GM12878 (cell line): ENCODE measurements around the gene APEX1. TPM values are rescaled to one million over a fixed set of nuclear protein-coding genes. Genes with fewer than 3 reads are reported as not detected.

Experiments
- ATAC-seq: fragments of 200-7000 bp; cut with Tn5 transposase; 3 replicates; pipeline ENCODE4 v1.9.1; 2020; ENCODE audit warnings: mild to moderate bottlenecking, moderate library complexity
- BruUV-seq: library from RNA; stranded (reverse); fragments of 400-500 nt; replicated peaks from 2 replicates; lab custom pipeline; 2021; lab: Mats Ljungman, UMichigan
- CTCF ChIA-PET: fragments of 300-600 bp; sonication (Branson Sonifier 250); formaldehyde crosslinking; extraction: SDS; loops from one replicate; lab custom pipeline; 2021; ENCODE audit warnings: inconsistent platforms; lab: Yijun Ruan, JAX
- POLR2A ChIA-PET: fragments of 350-600 bp; formaldehyde crosslinking; extraction: SDS; loops from one replicate; lab custom pipeline; 2021; ENCODE audit warnings: inconsistent platforms; lab: Charles Lee
- RAD21 ChIA-PET: fragments of 300-600 bp; sonication (Branson Sonifier 250); formaldehyde crosslinking; loops from one replicate; lab custom pipeline; 2023; ENCODE audit warnings: antibody characterized with exemption; ENCODE audit not compliant: unreplicated experiment; lab: Charles Lee
- SMC1A ChIA-PET: fragments of 300-600 bp; sonication (Branson Sonifier 250); formaldehyde crosslinking; loops from one replicate; lab custom pipeline; 2023; ENCODE audit not compliant: unreplicated experiment, uncharacterized antibody; lab: Charles Lee
- DNase-seq: peaks from one replicate; pipeline ENCODE4 v3.0.0-alpha.2; 2011; ENCODE audit warnings: low read depth, low spot score
- FAIRE-seq: peaks from 3 replicates; lab custom pipeline; 2011; peaks lifted over from hg19 to GRCh38; lab: Jason Lieb, UNC
- H2AFZ ChIP-seq: 2 replicates; pipeline ENCODE4 v1.6.0; 2011; ENCODE audit warnings: low read depth, low read length, control low read depth; ENCODE audit not compliant: control insufficient read depth
- H3K27ac ChIP-seq: 2 replicates; pipeline ENCODE4 v1.5.1; 2011; ENCODE audit warnings: control low read depth; ENCODE audit not compliant: control insufficient read depth, insufficient read depth
- H3K27me3 ChIP-seq, 2 experiments: replicated peaks in 1 of 2; 2 replicates each; pipeline versions ENCODE4 v1.6.0 to v1.6.1; 2011; ENCODE audit warnings: low read length in 1 of 2; ENCODE audit not compliant: control insufficient read depth in 2 of 2, insufficient read depth in 2 of 2
- H3K36me3 ChIP-seq, 2 experiments: 2 replicates each; pipeline ENCODE4 v1.5.1; 2011; ENCODE audit warnings: low read length in 1 of 2; ENCODE audit not compliant: control insufficient read depth in 2 of 2, insufficient read depth in 2 of 2
- H3K4me1 ChIP-seq: 2 replicates; pipeline ENCODE4 v1.6.1; 2011; ENCODE audit warnings: mild to moderate bottlenecking, low read length, moderate library complexity, mixed read lengths; ENCODE audit not compliant: control insufficient read depth, insufficient read depth
- H3K4me2 ChIP-seq: 2 replicates; pipeline ENCODE4 v1.6.0; 2011; ENCODE audit warnings: control low read depth; ENCODE audit not compliant: control insufficient read depth, insufficient read depth
- H3K4me3 ChIP-seq: fragments of 200-600 bp; sonication (generic); 2 replicates; pipeline ENCODE4 v1.5.1; 2016
- H3K79me2 ChIP-seq: 2 replicates; pipeline ENCODE4 v1.6.0; 2011; ENCODE audit warnings: low read length; ENCODE audit not compliant: control insufficient read depth, insufficient read depth
- H3K9ac ChIP-seq: 2 replicates; pipeline ENCODE4 v1.8.0; 2011; ENCODE audit warnings: low read length, control low read depth, mixed read lengths; ENCODE audit not compliant: control insufficient read depth, insufficient read depth
- H3K9me3 ChIP-seq: replicated peaks from 3 replicates; pipeline ENCODE4 v1.5.1; 2011; ENCODE audit warnings: mild to moderate bottlenecking, low read length; ENCODE audit not compliant: control insufficient read depth, insufficient read depth
- H4K20me1 ChIP-seq: 2 replicates; pipeline ENCODE4 v1.6.0; 2011; ENCODE audit not compliant: control insufficient read depth, insufficient read depth
- ASH2L ChIP-seq: fragments of 300-600, 200-600 bp; sonication (generic); IDR thresholded peaks from 2 replicates; pipeline ENCODE4 v1.6.1; 2017; ENCODE audit warnings: low read depth, mild to moderate bottlenecking, borderline replicate concordance
- BRCA1 ChIP-seq: IDR thresholded peaks from 2 replicates; pipeline ENCODE4 v1.6.1; 2011; ENCODE audit warnings: low read depth, low read length, improper control_type of control experiment
- CBX5 ChIP-seq: sonication (generic); IDR thresholded peaks from 2 replicates; pipeline ENCODE4 v1.6.1; 2016; ENCODE audit warnings: low read depth, moderate library complexity, mild to moderate bottlenecking, inconsistent platforms
- ETV6 ChIP-seq, 2 experiments: fragments of 450-650 bp in 1 of 2; IDR thresholded peaks in 1 of 2; conservative IDR thresholded peaks in 1 of 2; 2 replicates each; pipeline ENCODE4 v1.6.1; 2014; ENCODE audit warnings: antibody characterized with exemption in 1 of 2, borderline replicate concordance in 1 of 2, low read depth in 1 of 2, mild to moderate bottlenecking in 1 of 2, moderate library complexity in 1 of 2
- PRDM15 ChIP-seq: fragments of 450-650 bp; formaldehyde crosslinking; IDR thresholded peaks from 2 replicates; pipeline ENCODE4 v1.4.0; 2020; ENCODE audit warnings: mild to moderate bottlenecking, moderate library complexity
- WGBS: methylation state at CpG from one replicate; pipeline ENCODE4 v1.1.6; 2016; ENCODE audit warnings: low lambda C conversion rate; ENCODE audit not compliant: insufficient replicate concordance, insufficient coverage; ENCODE audit errors: missing lambda C conversion rate; 5-methylcytosine and 5-hydroxymethylcytosine counted together
- in situ Hi-C: fragments of 300-500 bp; cut with MboI; formaldehyde crosslinking; loops from 9 replicates; pipeline ENCODE4 v1.14.3; 2018; ENCODE audit warnings: mixed read lengths
- intact Hi-C: fragments of 100-400 bp; cut with micrococcal nuclease; formaldehyde crosslinking; loops from one replicate; pipeline ENCODE4 v1.14.2; 2022; ENCODE audit not compliant: unreplicated experiment
- polyA plus RNA-seq, 11 experiments: library from polyadenylated mRNA; depleted of rRNA in 4 of 11; unstranded in 6 of 11; stranded (reverse) in 5 of 11; fragments of >200 nt; fragmentation: Nextera tagmentation in 4 of 11; fragmentation: Illumina TruSeq in 1 of 11; extraction: Ambion mirVana in 4 of 11; extraction: Trizol in 1 of 11; gene quantifications; 1 replicate in 1 of 11; 2 replicates in 10 of 11; pipeline versions ENCODE4 v1.2.1 to v1.2.3, GENCODE V29; 2011 to 2016; ENCODE audit warnings: inconsistent platforms in 2 of 11, missing spikeins in 2 of 11, low read depth in 1 of 11
- total RNA-seq, 4 experiments: library from RNA; depleted of rRNA in 3 of 4; stranded (reverse); fragments of >200 nt in 3 of 4; fragmentation: Illumina TruSeq in 1 of 4; extraction: Trizol in 1 of 4; gene quantifications; 2 replicates each; pipeline versions ENCODE4 v1.2.1 to v1.2.3, GENCODE V29; 2013 to 2021

The APEX1 gene
- total and polyA plus RNA-seq, 10 of the 15 experiments (the other 5 are each of a cell fraction or from before 2014, with no cell fraction given): 115 to 407 (median 300) TPM

DNA sequence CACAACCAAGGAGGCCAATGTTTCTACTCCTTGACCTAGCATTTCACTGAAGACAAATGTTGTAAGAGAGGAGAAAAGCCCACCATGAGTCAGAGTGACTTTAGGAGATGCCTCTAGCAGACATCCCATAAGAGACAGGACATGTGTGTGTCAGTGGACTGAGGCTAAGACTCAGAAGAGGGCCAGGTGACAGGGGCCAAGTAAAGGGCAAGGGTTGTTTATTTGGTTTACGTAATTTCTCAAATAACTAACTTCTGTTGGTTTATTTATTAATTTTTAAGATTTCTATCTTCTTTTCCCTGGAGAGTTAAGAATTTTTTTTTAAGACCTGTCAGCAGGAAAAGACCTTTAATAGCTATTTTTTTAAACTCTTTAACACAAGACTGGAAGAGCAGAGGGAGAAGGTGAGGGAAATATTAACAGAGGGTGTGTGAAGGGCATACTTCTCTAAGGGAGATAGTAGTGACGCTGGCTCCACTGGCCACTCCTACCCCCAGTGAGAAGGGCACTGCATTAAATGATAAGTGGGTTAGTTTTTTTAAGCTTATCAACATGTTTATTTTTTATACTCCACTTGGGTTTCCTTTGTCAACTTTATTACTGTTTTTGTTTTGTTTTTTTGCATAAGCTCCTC is 17.6 kb downstream of the APEX1 start:
- DNase-seq: no peak
- H3K4me1 ChIP-seq: peaks cover 7% of the 10 kb centered on the region; the same call in 1 of the 2 replicates
- no peak for FAIRE-seq
- H3K27ac ChIP-seq: no peak overlapping the region
- H3K4me2 ChIP-seq: no peak overlapping the region
- peaks cover 31% of the 10 kb centered on the region for H3K79me2 ChIP-seq
- 98% methylated on average over 2 of the region's 2 CpGs for WGBS
- H3K4me3 ChIP-seq: no peak overlapping the region
- in situ Hi-C loops: no loop called here
- H4K20me1 ChIP-seq: no peaks in the 10 kb centered on the region
- H2AFZ ChIP-seq: no peak overlapping the region
- peaks cover 15 to 40% of the 10 kb centered on the region in 2 experiments for H3K36me3 ChIP-seq
- intact Hi-C loops: no loop called here
- ChIA-PET RAD21 (interaction anchor here (0.6 to 1.5 kb wide), 2 partner anchors 15 to 217 kb away, joined by 3 read pairs; no protein-coding TSS in a partner anchor), SMC1A (interaction anchor here (1.0 to 4.7 kb wide), 5 partner anchors 9 to 57 kb away, joined by 3 to 36 read pairs (median 6); partner anchors contain the start of gene APEX1)
- H3K9ac ChIP-seq: no peak overlapping the region
- BruUV-seq: no TSS peak
- ATAC-seq: no peak
- TF ChIP-seq BRCA1: no peak
- no peak for TF ChIP-seq PRDM15 (CRISPR knock-in tag)
- no peak for TF ChIP-seq ASH2L
- no peak for TF ChIP-seq CBX5
- TF ChIP-seq ETV6 (conservative IDR thresholded peaks at IDR 0.05 in 1 of 2, IDR thresholded peaks at IDR 0.05 in 1 of 2; ENCODE audit: borderline replicate concordance in 1 of 2, low read depth in 1 of 2): no peak
- TF ChIP-seq, all 136 proteins: peak for 0
- ChIA-PET POLR2A (interaction anchor here (1.3 kb wide), 1 partner anchor 11 kb away, joined by 4 read pairs; the partner anchor contains the start of gene PIP4P1), CTCF (interaction anchor here (0.8 to 1.2 kb wide), 7 partner anchors 11 to 215 kb away, joined by 3 to 6 read pairs (median 3); partner anchors contain the start of gene PIP4P1)
- Histone ChIP-seq H3K9me3 (no peaks in the 10 kb centered on the region), H3K27me3 (no peaks in the 10 kb centered on the region)
